H4 (cell line): ENCODE data around the gene KCNG2. TPM values are rescaled to one million over a fixed set of nuclear protein-coding genes. Genes with fewer than 3 reads are reported as not detected.

Experiments used
- DNase-seq: peaks from one replicate; pipeline ENCODE4 v3.0.0-alpha.2; 2015; ENCODE audit warnings: low spot score
- total RNA-seq: library from RNA; depleted of rRNA; stranded (reverse); fragments of >200 nt; shearing (Covaris generic); gene quantifications from 2 replicates; pipeline ENCODE4 v1.2.3, GENCODE V29; 2014

KCNG2 gene
- total RNA-seq, 1 experiment from 2014 or later, result not detected

DNA sequence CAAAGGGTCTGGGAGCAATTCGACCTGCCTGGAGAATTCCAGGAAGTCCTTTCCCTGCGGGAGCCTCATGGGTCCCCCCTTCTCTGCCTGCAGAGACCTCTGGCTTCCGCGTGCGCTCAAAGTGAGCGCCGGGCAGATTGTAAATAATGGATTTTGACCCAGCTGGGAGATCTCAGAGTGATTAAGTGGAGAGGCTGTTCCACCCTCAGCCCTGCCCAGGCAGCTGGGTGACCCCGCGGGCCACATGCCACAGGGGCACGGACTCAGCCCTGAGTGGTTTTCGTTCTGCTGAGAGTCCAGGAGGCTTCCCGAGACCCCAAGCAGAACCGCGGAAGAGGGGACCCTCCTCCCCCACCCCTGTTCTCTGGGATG is 1.2 kb downstream of the KCNG2 start:
- no peak for DNase-seq

DNA sequence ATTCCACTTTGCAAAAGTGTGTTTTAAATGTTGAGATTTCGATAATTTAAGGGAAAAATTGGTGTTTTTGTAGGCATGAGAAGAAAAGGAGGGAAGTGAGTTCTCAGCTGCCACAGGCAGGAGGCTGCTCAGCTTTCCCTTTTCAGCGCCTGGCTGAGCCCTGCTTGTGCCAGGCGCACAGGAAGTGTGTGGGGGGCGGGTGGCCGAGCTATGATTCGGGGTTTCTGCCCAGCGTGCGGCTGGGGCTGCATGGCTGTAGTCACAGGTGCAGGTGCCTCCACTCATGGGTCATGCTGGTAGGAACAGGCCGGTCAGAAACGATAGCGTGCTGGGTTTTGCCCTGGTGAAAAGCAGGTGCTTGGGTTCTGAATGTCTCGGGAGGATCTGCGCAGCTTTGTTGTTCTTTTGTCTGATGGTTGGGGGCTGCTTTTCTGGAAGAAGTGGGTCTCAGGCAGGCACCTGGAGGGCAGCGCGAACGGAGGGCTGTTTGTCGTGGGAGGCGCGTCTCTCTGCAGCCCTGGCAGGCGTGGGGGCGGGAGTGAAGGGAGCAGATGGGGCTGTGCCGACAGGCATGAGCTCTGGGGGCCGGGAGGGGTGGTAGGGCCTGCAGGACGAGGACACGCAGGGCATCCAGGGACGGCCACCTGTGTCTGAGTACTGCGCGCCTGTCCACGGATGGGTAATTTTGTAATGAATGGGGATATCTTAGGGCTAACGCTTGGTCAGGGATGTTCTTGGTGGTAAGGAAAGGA is 2.1 kb downstream of the KCNG2 start:
- no peak for DNase-seq

DNA sequence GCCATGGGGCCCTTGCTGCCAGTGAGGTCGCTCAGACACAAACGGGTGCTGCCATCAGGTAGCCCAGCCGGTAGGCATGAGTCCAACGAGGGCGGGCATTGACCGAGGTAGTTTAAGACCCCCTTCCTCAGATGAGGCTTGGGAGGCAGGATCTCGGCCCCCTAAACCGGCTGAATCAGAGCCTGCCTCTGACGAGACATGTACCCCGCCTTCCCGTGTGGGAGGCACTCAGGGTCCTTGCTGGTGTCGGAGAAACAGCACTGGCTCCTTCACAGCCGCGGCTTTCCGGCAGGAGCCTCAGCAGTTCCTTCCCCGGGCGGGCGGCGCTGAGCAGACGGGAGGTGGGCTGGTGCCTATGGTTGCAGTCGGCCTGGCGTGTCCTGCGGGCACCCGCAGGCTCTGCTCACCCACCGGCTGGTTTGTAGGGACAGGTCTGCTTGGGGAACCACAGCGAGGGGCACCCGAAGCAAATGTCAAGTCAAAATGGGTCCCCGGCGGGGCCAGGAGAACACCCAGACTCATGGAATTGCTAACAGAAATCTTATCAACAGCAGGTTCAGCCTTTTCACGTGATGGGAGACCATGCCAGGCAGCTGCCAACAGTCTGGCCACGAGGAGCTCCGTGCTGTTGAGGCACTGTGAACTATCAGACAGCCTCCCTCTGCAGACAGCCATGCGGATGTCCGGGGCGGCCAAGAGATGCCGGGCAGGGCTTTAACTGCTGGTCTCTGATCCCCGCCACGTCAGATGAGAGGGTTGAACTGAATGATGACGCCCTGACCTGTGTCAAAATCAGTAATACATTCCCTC is 2.8 kb downstream of the KCNG2 start:
- DNase-seq, result no peak

DNA sequence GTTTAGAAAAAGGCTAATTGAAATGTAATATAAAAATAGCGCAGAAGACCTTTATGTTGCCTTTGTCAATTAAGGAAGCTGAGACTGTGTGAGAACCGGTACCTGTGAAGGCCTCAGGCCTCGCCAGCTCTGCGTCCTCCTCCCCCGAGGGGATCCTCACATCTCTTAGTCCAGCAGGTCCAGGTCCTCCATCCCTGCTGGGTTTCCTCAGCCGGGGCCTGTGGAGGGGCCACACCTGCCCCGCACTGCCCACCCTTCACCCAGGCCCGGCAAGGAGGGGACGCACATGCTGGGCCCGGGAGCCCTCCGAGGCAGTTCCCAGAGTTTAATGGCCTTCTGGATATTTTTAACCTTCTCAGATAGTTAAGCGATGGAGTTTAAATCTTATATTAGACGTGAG is 3.5 kb downstream of the KCNG2 start:
- DNase-seq, result no peak

DNA sequence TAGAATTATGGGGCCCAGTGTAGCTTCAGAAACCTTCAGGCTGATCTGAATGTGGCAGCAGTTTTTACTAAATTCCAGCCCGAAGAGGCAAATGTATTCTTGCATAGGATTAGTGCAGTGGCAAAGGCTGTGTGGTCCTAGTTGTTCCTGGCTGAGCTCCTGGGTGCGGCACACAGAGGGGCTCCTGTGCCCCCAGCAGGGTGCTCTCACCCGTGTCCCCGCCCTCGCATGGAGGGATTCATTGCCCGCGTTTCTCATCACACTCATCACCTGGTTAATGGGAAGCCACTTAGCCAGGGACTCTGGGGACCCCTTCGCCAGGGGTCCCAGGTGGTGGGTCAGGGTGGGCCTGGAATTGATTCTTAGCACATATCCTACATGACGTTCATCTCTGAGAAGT is 3.9 kb downstream of the KCNG2 start:
- no peak for DNase-seq

DNA sequence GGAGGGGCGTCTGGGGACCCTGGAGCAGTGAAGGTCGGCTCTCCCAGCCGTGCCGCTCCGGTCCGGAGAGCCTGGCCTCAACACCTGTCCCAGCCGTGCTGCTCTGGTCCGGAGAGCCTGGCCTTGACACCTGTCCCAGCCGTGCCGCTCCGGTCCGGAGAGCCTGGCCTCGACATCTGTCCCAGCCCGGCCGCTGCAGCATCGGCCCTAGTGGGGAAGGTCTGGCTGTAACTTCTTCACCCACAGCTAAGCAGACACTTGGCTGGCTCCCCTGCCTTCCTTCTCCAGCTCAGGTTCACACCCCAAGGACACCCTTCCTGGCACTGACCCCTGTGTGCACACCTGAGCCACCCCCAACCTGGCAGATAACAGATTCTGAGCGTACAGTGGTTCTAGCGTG is 4.6 kb downstream of the KCNG2 start:
- DNase-seq, result no peak

DNA sequence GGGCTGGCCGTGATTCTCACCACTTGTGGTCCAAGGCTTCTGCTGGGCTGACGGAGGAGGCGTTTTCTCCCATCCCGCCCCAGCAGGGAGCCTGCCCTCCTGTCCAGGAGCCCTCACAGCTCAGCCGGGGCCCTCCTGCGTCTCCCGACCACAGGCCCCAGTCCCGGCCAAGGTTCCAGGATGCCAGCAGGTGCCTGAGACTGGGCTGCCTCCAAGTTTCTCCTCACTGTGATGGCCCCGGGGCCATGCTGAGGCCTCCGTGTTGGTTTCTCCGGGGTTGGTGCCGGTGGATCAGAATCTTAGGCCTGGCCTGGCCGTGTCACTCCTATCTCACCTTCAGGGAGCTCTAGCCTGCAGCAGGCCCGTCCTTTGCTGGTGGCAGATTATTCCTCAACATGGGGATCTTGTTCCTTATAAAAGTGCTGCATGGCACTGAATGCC is 5.9 kb downstream of the KCNG2 start:
- DNase-seq, result no peak

DNA sequence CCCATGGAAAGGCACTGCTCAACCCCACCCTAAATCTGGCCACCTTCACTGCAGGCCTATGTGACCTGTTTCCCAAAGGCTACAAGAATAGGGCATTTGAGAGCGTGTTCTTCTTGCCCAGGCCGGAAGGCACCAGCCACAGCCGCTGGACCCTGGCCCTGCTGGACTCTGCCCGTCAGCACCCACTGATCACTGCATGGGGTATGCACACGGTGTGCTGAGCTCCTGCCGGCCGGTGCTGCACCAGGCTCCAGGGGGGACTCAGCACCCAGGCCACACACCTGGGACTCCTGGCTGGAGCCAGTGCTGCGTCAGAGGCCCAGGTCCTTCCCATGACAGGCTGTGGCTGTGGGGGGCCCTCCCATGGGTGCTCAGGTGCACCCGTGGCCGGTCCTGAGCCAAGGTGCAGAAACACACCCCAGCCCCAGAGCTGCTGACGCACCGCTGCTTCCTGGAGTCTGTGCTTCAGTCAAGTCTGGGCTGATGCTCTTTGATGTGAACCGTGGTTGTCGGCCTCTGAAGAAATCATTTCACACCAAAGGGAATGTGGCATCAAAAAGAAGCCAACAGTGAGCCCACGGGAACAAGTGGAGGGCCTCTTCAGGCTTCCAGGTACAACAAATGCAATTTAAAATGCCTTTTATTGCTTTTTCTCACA is 6.5 kb downstream of the KCNG2 start:
- no peak for DNase-seq

DNA sequence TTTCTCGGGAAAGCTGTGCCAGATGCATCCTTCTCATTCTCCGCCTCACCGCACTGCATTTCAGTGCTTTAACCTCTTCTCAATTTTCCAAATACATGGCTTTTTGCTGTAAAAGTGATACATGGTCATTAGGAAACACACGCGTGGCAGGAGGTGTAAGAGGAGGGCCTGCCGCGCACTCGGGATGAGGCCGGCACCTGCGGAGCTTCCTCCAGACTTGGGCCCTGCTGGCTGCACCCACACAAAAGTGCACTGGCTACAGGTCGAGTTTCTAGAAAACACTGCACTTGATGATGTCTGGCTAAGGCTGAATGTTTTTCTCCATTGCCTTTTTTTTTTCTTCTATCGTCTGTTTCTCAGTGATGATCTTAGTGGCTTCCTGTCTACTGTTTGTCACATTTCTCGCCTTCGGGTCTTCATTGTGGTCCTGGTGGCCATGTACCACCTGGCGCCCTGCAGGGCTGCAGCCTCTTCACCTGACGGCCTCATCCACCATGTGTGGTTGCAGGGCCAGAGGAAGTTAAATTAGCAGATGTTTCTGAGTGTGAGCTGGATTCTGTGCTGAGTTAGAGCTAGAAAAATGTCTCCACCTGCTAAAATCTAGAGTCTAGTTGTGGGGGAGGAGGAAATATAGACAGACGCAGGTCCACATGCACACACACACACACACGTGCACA is 7.6 kb downstream of the KCNG2 start:
- DNase-seq, result no peak

DNA sequence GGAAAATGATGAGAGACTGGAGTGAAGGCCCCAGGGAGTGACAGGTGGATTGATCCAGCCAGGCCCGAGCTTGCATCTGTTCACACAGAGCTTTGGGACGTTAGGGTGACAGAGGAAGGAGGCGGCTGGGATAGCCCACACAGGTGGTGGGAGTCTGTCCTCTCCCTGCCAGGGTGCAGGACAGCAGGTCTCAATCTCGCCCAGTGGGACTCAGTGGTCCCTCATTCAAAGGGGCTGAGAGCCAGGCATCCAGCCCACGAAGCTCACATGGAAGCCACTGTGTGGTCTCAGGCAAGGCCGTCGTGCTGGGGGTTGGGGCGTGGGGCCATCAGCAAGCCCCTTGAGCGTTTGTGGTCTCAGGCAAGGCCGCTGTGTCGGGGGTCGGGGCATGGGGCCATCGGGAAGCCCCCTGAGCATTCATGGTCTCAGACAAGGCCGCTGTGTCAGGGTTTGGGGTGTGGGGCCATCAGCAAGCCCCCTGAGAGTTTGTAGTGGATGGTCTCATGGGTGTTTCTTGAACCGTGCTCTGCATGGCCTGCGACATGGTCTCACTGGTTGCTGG is 8.3 kb downstream of the KCNG2 start:
- no peak for DNase-seq

DNA sequence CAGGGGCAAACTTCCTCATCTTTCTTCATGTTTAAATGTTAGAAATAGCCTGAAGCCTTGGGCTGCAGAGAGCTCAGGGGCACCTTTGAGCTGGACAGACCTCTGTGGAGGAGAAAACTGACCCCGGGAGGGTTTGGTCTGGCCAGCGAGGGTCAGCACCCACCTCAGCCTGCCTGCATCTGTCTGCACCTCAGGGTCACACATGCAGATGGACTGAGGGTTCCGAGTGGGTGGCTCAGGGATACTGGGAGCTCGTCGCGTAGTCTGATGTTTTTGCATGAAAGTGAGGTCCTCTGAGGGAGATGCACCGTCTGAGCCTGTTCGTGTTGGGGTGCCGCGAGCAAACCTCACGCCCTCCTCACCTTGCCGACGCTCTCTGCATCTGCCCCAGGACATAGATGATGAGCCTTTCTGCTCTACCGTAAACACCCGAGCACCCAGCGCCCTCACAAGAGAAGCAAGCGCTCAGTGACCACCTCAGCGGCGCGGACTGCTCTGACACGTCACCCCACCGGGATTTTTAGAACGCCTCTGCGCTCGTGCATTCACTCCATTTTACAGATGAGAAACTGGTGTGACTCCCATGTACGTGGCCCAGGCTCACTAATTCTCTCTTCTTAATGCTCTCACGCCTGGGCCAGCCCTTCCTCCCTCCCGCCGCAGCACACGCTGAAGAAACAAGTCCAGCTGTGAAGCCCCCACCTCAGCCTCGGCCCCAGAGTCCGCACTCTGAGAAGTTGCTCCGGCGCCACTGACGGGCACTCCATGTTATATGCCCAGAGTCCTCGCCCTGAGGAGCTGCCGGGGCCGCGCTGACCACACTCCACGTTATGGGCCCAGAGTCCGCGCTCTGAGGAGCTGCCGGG is 9.5 kb downstream of the KCNG2 start:
- no peak for DNase-seq

DNA sequence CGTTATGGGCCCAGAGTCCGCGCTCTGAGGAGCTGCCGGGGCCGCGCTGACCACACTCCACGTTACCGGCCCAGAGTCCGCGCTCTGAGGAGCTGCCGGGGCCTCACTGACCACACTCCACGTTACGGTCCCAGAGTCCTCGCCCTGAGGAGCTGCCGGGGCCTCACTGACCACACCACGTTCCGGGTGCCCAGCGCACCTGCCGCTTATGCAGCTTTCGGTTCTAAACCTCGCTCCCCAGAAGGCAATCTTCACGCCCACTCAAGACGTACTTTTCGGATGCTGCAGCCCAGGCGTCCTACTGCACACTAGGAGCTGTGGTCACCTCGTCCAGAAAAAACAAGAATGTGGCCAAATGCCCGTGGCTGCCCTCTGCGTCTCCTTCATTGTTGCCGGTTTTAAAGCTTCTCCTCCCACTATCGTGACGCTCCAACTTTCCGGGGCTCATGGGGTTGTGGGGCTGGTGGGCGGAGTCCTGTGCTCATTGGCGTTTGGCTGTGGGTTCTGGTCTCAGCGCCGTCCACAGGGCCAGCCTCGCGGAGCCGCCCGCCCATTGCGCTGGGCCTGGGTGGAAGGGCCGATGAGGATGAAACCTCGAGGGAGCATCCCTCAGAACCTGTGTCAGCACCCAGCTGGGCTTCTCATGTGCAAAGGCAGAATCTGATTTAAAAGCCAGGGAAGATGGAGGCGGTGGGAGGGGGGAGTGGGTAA is 11.9 kb downstream of the KCNG2 start:
- no peak for DNase-seq

DNA sequence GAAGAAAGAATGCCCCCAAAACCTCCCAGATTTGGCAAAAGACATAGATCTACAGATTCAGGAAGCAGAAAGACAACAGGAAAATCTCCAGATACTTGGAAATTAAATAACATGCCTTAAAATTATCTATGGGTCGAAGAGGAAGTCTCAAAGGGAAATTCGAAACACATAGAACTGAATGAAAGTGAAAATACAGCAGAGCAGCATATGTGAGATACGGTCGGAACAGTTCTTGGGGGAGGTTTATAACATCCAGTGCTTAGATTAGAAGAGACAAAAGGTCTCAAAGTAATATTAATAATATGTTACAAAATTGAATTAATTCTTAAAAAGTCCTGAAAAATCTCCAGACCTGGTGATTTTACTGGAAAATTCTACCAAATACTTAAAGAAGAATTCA is 14.3 kb downstream of the KCNG2 start:
- no peak for DNase-seq

DNA sequence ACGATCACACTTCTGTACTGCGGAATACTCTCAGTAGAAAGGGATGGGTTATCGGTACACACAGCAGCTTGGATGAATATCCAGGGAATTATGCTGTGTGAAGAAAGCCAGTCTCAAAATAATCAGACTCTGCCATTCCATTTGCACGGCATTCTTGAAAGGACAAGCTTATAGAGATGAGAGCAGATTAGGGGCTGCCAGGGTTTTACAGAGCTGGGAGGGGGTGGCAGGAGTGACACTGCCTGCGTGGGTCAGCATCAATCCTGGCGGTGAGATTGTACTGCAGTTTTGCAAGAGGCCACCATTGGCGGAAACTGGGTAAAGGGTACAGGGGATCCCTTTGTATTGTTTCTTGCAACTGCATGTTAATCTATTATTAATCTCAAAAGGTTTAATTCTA is 16.6 kb downstream of the KCNG2 start:
- DNase-seq, result no peak

DNA sequence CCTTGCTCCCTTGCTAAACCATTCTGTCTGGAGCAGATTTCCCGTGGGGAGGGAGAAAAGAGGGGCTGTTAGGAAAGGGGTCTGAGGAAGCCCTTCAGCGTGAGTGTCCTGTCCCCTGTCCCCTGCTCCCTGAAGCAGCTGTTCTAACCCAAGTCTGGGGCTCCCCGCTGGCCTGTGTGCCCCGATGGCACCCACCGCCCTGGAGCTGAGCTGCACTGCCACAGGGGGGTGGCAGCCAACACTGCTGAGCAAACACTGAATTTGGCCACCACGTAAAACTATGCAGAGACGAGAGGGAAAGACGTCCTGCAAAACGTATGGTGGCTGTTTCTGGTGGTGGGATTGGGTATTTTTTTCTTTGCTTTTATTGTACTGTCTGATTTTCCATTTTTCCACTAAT is 17.9 kb downstream of the KCNG2 start:
- no peak for DNase-seq

DNA sequence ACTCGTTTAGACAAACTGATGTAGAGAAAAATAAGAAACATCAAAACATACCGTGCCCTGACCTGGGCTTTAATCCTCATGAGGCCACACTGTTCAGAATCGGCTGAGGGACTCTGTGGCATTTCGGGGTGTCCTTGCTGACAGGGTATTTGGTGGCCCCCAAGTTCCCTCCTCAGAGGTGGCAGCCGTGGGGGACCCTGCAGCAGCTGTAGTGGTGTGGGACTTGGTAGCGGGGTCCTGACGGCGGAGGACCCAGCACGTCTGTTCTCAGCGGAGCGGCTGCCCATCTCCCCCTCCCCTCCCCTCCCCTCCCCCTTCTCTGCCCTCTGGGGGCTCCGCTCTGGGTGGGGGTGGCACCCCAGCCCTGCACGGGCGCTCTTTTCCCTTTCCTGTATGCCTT is 18.4 kb downstream of the KCNG2 start:
- no peak for DNase-seq

DNA sequence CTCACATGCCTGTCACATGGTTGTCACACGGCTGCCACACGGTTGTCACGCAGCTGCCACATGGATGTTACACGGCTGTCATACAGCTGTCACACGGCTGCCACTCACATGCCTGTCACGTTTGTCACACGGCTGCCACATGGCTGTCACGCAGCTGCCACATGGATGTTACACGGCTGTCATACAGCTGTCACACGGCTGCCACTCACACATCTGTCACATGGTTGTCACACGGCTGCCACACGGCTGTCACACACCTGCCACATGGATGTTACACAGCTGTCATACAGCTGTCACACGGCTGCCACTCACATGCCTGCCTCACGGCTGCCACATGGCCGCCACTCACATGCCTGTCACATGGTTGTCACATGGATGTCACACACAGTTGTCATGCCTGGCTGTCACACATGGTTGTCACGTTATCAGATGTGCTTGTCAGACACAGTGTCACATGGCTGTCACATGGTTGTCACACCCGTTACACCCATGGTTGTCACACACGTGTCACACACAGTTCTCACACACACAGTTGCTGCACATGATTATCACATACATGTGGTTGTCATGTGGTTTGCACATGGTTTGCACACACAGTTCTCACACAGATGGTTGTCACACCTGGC is 19.4 kb downstream of the KCNG2 start:
- DNase-seq, result peak; percentile 4

DNA sequence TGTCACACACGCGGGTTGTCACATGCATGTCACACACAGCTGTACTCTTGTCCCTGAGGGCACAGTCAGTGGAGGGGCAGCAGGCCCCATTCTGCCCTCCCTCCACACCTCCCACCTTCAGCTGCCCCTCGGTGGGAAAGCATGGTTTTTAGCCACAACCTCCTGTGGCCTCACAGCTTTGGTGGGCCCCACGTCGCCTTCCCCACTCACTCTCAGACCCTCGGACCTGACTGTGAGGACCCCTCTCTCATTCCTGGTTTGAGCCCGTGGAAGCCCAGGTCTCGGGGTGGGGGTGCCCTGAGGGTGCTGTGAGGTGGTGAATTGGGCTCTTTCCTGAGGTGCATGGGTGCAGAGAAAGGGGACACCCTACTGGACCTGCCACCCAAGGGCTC is 19.9 kb downstream of the KCNG2 start:
- DNase-seq, result no peak

DNA sequence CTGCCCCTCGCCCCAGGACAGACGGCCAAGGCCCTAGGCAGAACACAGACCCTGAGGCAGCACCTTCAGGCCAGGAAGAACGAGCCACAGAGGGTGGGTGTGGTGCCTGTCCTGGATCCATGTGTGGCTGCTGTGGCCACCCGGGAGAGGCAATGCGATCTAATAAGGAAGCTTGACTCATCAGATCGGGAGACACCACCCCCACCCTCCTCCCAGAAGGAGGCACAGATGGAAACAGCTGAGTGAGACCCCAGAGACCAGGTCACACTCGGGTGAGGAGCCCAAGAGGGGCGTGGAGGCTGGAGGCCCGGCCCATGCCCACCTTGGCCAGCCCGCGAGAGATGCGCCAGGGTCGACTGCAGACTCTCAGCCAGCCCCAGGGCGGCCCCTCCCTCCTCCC is 20.3 kb downstream of the KCNG2 start:
- DNase-seq, result peak; percentile 28

DNA sequence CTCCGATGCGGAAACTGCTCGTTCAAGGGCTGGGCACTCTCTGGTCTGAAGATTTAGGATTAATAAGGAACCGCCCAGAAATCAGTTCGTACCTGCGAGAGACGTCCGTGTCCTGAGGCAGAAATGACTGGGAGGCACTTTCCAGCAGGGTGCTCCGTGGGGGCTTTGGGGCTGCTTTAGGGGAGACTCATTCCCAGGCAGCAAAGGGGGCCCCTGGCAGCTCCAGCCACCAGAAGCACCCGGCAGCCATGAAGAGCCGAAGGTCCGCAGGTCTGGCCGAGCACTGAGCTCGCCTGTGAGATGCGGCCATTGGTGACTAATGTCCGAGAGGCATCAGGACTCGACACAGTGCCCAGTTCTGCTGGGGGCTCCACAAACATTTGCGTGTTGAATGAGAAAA is 20.9 kb downstream of the KCNG2 start:
- DNase-seq, result no peak
